Left colon (tissue), 2 donors: ENCODE measurements around the gene ASF1B. TPM values are rescaled to one million over a fixed set of nuclear protein-coding genes. Genes with fewer than 3 reads are reported as not detected.
"Not testable (repeated sequence)": the region's sequence is repeated elsewhere in the genome, so short reads cannot be mapped to it uniquely, and the experiment has no call there.

Experiments used
- ATAC-seq: fragments of 200-7000 bp; cut with Tn5 transposase; one replicate; pipeline ENCODE4 v1.9.1; 2020; ENCODE audit warnings: mild to moderate bottlenecking, moderate library complexity
- DNase-seq, 2 donors: peaks; one replicate each; pipeline ENCODE4 v3.0.0-alpha.2; 2020
- intact Hi-C, 2 donors: fragments of 100-400 bp; cut with DNase I in 1 of 2; cut with micrococcal nuclease in 1 of 2; formaldehyde crosslinking; loops; one replicate each; pipeline versions ENCODE4 v1.11.2 to v1.14.0; 2022; cut with DNase I, micrococcal nuclease
- long read RNA-seq: library from polyadenylated mRNA; unstranded; transcript quantifications from one replicate; pipeline ENCODE4 v2.0.0, GENCODE V29; 2021
- total RNA-seq, 2 donors: library from RNA; stranded (reverse); fragmentation: NEBNext Ultra II Directional; extraction: Animal tissue kit (Norgen Biotek cat#: 25700); gene quantifications; one replicate each; pipeline ENCODE4 v1.2.1, GENCODE V29; 2021
- donor health status: DM: no; HTN: no; CAD: no.
- donor health status: DM: yes; HTN: yes; CAD: no.

ASF1B gene
- 10 to 100 TPM in 1 of 2 donors, 1 to 10 TPM in 1; 6.5 to 12.5 TPM for total RNA-seq
- long read RNA-seq, transcript ASF1B-201 (4 exons, 2,059 nt) = major isoform, 14 of 14 reads
- long read RNA-seq, partial matches to known transcripts = 0 of 14 reads
- long read RNA-seq, other reads (novel, unspliced or antisense) = 0 of 14 reads

DNA sequence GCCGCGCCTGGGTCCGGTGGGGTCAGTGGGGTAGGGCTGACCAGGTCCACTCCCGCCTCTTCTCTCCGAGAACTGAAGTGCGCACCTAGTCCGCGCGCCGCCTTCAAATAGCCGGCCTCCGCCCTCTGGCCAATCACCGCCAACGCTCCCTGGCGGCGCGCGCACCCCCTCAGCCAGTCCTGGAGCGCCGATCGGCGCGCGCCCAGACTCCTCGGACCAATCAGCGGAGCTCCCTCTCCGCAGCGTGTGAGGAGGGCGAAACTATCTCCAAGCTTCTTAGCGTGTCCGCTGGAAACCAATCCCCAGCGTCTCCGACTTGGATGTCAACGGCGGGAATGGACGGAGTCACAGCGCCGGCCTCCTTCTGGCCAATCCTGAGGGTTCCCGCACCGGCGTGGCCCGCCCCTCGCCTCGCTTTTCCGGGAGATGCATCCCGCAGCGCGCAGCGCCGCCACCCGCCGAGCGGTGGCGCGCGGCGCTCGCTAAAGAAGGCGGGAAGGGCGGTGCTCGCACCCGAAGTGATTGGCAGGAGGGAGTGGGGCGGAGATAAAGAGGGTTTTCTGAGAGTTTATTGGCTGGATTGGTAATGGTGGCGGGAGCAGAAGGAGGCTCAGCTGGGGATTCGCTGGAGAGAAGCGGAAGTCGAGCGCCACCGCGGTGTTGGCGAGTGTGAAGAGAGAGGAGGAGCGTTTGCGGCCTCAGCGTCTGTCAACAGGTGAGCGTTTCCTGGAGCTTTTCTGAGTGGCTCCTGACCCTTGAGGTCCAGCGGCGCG, at the start of gene ASF1B:
Gene ASF1B, minus strand, starts transcription at position 81 of the 773 bp plus-strand sequence. CDS start 133 bp downstream, outside the sequence.
- ATAC-seq = peak; percentile 83
- intact Hi-C loops = no loop called here
- DNase-seq = peak; percentile 97 to 99

DNA sequence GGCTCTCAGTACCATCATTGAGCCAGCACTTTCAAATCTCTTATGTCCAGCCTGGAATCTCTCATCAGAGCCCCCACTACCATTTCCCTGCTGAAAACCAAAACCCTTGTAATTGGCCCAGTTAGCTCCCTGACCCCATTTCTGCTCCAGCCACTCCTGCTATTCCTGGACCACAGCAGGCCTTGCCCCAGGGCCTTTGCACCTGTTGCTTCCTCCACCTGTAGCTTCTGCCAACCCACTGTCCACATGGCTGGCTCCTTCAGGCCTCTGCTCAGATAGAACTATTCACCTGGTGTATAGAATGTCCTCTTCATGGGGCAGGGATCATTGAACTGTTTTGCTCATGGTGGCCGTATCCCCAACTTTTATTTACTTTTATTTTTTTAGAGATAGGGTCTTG, 49.3 kb upstream of the ASF1B start:
- ATAC-seq, DNase-seq, intact Hi-C loops: not testable (repeated sequence)

DNA sequence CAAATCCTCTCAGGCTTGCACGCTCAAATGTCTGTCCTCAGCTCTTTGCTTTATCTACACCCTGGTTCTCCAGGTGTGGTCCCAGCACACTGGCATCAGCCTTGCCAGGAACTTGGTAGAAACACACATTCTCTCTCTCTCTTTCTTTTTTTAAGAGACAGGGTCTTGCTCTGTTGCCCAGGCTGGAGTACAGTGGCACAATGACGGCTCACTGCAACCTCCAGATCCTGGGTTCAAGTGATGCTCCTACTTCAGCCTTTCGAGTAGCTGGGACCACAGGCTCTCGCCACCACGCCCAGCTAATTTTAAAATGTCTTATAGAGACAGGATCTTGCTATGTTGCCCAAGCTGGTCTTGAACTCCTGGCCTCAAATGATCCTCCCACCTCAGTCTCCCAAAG, 48.8 kb upstream of the ASF1B start:
- DNase-seq = no peak
- no peak for ATAC-seq
- intact Hi-C loops = no loop called here

DNA sequence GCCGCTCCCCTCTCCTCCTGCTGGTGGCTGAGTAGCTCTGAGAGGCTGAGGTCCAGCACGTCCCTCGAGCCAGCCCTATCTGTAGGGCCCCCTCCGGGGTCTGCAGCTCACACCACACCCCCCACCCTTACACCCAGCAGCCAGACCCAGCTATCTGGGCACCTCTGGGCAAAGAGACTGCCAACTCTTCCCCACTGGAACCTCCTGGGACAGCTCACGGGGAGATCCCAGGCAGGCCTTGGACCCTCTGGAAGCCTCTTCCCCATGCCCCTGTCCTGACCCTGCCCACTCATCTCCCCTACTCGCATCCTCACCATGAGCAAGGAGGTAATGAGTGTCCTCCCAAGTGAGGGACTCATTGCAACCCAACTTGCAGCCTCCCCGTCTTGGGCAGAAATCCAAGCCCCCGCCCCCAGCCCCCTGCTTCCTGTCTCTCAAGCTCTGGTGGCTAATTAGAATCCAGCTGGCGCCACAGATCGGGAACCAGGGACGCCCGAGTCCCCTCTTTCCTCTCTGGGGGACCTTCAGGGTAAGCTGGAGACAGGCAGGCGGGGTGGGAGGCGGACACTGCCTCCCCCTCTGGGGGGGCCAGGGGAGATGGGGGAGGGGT, 47.5 kb upstream of the ASF1B start:
- ATAC-seq (no peak), DNase-seq (no peak)
- intact Hi-C loops = no loop called here

DNA sequence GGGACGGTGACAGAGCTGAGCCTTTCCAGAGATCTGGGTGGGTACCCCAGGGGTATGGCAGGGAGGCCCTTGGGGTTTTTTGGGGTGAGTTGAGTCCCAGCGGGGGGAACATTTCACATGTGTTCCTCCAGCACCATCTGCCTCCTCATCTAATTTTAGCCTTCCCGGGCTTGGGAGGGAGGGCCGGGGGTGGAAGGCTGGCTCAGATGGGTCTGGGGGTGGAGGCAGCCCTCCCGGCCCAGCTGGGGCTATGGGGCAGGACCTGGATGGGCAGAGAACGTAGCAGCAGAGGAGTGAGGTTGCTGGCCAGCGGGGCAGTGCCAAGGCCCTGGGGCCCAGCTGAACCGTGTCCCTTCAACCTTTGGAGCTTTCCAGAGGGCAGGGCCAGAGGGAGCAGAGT, 46.1 kb upstream of the ASF1B start:
- no peak for ATAC-seq
- no peak for DNase-seq

DNA sequence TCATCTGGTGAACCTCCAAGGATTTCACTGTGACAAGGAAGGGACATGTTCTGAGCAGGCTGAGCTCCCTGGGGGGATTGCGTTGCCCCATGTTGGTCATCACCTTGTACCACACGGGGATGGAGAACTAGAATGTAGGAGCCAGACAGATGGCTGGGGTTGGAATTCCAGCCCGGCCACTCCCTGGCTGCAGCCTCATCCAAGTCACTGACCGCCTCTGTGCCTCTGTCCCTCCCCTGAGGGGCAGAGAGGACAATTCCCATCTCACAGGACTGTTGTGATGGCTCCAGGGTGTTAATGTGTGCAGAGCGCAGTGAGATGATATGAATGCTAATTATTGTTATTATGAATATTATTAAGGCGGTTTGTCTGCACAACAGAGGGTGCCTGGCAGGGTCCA, 45.5 kb upstream of the ASF1B start:
- intact Hi-C loops = no loop called here
- no peak for DNase-seq
- no peak for ATAC-seq

More for the DNA sequence above, 46.1 kb upstream of the ASF1B start:
- intact Hi-C loops = no loop called here

DNA sequence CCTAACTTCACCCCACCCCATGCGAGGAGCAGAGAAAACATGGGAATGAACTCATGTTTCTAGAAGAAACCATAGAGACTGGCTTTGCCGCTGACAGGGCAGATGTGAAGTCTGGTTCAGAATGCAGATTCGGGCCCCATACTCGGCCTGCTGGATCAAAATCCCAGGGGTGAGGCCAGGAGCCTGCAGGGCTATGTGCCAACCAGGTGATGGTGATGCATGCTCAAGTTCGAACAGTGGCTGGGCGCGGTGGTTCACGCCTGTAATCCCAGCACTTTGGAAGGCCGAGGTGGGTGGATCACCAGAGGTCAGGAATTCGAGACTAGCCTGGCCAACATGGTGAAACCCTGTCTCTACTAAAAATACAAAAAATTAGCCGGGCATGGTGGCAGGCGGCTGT, 44.8 kb upstream of the ASF1B start:
- ATAC-seq = peak; percentile 56
- intact Hi-C loops, DNase-seq: not testable (repeated sequence)

DNA sequence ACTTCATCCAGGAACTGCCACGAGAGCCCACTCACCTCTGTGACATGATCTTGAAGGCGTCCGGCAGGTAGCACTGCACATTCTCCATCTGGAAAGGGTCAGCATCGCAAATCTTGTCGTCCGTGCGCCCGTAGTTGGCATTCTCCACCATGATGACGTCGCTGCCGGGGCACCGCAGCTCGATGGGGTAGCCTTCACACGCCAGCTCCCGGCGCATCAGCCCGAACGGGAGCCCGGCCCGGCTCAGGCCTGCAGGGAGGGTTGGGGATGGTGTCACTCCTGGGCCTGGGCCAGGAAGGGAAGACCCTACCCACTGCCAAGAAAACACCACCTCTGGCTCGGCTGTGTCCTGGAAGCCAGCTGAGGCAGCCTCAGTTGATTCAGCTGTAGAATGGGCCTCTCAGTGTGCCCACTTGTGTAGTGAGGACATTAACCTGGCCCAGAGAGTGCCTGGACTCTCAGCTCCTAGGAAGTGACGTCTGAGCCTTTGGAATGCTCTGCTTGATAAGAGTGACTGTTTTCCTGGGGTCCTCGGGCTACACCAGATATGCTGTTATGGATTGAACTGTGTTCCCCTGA, 41.2 kb upstream of the ASF1B start:
- no peak for ATAC-seq
- DNase-seq = no peak
- intact Hi-C loops = no loop called here

DNA sequence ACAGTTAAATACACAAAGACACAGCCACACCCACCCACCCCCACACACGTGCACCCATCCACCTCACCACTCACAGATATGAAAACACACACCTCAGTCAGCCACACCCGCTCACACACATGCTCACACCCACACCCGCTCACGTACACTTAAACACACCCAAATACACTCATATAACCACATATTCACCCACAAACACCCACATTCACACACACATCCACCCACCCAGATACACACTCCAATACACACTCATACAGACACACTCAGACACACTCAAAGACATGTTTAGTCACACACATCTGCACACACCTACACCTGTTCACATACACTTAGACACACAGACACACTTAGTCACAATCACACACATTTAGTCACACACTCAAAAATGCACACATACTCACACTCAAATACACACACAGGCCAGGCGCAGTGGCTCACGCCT, 39.0 kb upstream of the ASF1B start:
- intact Hi-C loops = no loop called here
- ATAC-seq (peak; percentile 51), DNase-seq (no peak)

DNA sequence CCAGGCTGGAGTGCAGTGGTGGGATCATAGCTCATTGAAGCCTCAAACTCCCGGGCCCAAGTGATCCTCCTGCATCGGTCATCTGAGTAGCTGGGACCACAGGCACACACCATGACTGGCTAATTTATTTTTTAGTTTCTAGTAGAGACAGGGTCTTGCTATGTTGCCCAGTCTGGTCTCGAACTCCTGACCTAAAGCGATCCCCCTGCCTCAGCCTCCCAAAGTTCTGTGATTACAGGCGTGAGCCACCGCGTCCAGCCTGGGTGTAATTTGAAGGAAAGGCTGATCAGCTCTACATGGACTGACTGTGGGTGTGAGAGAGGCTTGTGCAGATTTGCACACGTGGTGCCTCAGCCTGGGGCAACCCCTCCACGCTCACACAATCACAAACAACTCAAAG, 38.5 kb upstream of the ASF1B start:
- intact Hi-C loops = no loop called here
- ATAC-seq = no peak
- no peak for DNase-seq

DNA sequence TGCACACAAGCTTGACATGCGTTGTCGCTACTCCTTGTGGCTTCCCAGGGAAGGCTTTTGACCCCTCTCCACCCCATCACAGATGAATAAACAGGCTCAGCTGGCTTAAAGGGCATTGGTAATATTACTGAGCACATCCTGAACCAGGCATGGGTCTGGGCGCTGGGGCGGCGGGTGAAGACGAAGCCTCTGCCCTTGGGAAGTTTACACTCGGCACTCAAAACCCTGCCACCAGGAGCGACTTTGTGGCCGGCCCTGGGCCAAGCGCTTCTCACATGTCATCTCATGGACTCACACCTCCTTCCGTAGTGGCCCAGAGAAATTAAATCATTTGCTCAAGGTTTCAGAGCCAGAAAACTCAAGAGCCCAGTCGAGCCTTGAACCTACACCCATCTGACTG, 32.6 kb upstream of the ASF1B start:
- intact Hi-C loops = no loop called here
- ATAC-seq = no peak

DNA sequence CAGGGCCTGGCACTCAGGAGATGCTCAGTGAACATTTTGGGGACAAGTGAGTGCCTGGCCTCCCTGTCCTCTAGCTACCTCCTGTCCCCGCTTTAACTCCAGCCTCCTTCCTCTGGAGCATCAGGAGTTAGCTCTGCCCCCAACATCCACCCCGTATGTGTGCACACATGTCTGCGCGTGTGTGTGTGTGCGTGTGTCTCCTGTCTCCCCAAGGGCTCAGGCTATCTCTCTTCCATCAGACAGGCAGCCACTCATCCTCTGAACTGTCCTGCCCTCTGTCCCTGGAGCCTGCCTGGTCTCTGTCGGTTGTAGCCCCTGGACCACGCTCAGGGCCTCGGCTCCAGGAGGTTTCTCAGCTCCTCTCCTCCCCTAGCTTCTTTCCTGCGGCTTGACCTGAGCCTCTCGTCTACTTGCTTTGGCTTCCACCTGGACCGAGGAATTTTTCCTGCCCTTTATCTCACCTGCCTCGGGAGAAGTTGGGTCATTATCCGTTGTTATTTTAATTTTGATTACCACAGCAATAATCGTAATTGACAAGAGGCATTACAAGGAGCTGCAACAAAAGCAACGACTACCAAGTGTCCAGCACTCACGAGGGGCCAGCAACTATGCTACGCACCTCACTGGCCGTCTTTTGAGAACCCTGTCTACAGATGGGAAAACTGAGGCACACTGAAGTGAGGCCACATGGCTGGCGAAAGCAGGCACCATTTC, 32.0 kb upstream of the ASF1B start:
- no peak for DNase-seq
- intact Hi-C loops = no loop called here
- no peak for ATAC-seq

More for the DNA sequence above, 32.6 kb upstream of the ASF1B start:
- DNase-seq = no peak

DNA sequence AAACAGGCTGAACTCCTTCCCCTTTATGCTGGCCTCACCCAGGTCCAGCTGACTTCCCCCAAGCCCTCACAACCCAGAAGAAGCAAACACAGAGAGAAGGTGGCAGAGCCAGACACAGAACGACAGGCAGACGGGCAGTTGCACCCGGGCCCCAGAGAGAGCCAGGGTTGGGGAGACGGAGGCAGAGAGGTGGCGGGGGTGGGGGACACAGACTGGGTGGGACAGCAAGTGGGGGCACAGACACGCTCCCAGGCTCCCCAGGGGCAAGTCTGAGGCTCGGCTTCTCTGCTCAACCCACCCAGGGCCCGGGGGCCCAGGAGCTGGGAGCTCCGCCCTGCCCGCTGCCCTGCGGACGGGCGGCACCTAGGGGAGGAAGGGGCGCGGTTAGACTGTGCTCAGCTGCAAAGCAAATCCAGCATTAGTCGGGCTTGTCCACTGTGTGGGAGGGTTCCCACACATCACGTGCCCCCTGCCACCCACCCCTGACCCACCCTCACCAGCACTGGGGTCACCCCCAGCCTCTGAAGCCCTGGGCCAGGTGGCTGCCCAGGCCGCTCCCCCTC, 31.3 kb upstream of the ASF1B start:
- no peak for DNase-seq
- peak; percentile 58 for ATAC-seq
- intact Hi-C loops = no loop called here

DNA sequence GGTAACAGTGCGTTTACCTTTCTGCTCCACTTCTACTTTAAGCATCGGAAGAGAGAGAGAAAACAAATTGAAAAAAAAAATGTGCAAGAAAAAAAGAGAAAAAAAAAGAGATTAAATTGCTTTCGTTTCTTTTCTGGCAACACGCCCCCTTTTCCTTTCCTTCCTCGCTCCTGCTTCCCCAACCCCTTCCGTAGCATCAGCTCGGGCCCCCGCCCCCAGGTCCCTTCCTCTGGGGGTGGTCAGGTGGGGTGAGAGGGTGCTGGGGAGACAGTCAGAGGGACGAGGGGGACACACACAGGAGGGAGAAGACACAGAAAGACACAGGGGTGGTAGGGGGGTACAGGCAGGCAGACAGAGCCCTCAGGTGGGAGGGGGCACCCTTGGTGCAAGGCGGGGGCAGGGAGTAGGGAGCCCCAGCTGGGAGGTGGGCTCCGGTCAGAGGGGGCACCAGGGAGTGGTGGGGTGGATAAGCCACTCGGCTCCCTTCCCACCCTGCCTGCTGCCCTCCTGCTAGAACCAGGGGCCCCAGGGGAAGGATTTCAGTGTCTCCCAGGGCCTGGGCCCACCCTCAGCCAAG, 30.7 kb upstream of the ASF1B start:
- intact Hi-C loops = no loop called here
- ATAC-seq (no peak), DNase-seq (no peak)

DNA sequence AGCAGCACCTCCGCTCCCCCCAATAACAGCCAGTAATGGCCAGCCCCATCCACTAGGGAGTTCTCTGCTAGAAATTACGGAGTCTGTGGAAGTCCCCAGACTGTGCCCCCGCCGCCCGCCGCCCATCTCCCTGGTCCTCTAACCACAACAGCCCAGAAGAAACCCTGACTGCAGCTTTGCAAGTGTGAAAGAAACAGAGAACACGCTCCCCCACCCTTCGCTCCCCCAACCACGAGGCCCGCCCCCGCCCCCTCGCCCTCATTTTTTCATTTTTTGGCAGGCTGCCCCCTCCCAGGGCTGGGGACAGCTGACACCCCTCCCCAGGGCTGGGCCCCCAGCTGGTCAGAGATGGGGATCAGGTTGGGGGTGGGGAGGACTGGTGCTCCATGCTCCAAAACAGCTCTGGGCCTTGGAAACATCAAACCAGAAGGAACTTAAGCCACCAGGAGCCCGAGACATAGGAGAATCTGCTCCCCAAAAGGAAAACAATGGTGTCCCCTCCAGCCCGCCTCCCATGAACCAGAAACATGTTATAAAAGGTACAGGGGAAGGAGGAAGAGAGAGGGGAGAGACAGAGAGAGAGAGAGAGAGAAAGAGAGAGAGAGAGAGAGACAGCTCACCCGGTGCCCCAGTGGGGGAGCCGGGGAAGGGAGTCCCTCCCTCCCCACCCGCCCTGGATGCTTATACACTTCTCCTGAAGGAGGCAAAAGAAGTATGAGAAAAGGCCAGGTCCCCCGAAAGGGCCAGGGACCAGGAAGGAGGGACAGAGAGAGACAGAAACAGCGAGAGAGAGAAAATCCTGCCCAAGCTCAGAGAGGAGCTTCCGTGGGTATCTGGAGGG, 29.8 kb upstream of the ASF1B start:
- intact Hi-C loops = no loop called here
- no peak for DNase-seq
- no peak for ATAC-seq

DNA sequence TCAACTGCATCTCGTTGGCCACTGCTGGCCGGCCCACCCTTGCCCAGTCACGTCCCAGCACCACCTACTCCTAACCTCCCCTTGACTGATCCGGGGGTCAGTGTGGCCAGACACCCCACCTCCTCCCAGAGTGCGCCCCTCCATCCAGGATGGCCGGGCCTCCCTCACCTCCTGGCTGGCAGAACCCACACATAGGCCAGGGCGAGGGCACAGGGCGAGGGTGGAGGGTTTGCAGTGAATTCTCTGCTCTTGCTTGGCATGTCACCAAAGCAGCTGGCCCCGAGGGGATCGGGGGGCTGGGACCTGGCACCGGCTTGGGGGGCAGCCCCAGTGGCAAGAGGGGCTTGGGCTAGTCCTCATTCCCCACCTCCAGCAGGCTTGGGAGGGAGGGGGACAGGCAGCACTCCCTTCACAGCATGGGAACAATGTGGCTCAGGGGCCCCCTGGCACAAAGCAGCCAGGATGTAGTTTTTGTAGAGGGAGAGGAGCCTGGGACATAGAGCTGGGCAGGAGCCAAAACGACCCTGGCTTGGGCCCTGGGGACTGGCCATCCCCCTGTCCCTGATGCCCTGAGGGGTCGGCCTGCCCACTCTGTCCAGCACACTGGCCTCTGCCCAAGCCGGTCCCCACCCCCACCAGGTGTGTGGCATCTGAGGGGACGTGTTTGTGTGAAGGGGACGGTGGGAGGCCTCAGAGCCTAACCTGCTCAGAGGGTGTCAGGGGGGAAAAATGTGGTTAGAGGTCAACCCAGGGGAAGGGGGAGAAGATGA, 28.5 kb upstream of the ASF1B start:
- intact Hi-C loops = no loop called here
- ATAC-seq (no peak), DNase-seq (no peak)

DNA sequence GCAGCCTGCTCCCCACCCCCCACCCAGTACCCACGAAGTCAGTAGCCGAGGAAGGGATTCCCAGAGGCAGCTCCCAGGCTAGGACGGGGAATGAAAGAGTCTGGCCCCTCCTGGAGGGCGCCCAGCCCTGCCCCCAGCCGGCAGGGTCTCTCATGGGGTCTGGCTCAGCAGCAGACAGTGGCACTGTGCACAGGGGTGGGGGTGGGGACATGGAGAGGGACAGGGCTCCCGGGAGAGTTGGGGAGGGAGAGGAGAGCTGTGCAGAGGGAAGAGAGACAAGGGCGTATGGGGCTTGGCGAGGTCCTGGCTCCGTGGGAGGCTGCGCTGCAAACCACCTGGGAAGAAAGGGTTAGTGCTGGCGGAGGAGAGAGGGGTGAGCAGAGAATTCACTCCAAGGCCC, 27.7 kb upstream of the ASF1B start:
- no peak for ATAC-seq
- DNase-seq = no peak
- intact Hi-C loops = no loop called here
